Testis (tissue), 2 donors: ENCODE measurements around the gene ASAP2.

ENCODE experiments used
- CTCF ChIP-seq, 3 experiments: fragments of 450-650 bp in 2 of 3; fragments of 200-600 bp in 1 of 3; sonication (generic) in 1 of 3; IDR thresholded peaks; one replicate each; pipeline ENCODE4 v1.5.1; 2016 to 2019; ENCODE audit warnings: antibody characterized with exemption in 3 of 3, mild to moderate bottlenecking in 2 of 3, moderate library complexity in 1 of 3
- POLR2A ChIP-seq: fragments of 450-650 bp; IDR thresholded peaks from one replicate; pipeline ENCODE4 v1.6.1; 2017; ENCODE audit warnings: antibody characterized with exemption, mild to moderate bottlenecking, moderate library complexity

GRCh38 chr2:9169349-9170107, 37.1 kb upstream of the ASAP2 start:
- TF ChIP-seq CTCF (IDR thresholded peaks at IDR 0.05) (no peak), POLR2A (no peak)
